Measurements from ENCODE around the gene FOXJ1. TPM values are rescaled to one million over a fixed set of nuclear protein-coding genes. Genes with fewer than 3 reads are reported as not detected.

The FOXJ1 gene
- total RNA-seq, 1 experiment from 2014 or later: 4.0 TPM

GRCh38 chr17:76095943-76096342, 45.1 kb downstream of the FOXJ1 start:
- no peak for TF ChIP-seq CTCF (conservative IDR thresholded peaks at IDR 0.05)
- Histone ChIP-seq H3K4ac (ENCODE audit: low read depth, low read length) (no peak overlapping the region), H3K18ac (ENCODE audit: insufficient read length, low read depth, low read length) (no peak overlapping the region), H2BK12ac (ENCODE audit: insufficient read length, low read depth, low read length) (no peak overlapping the region), H2BK5ac (ENCODE audit: insufficient read length, low read length) (no peak overlapping the region), H4K5ac (ENCODE audit: insufficient read length, low read depth, low read length) (no peak overlapping the region), H3K23ac (ENCODE audit: insufficient read length, low read depth, low read length) (no peak overlapping the region), H3K27me3 (ENCODE audit: insufficient read depth, low read length) (no peaks in the 10 kb centered on the region), H4K20me1 (ENCODE audit: control insufficient read depth, insufficient read depth, insufficient read length) (no peaks in the 10 kb centered on the region), H3K4me2 (ENCODE audit: insufficient read depth, insufficient read length, low read length) (no peak overlapping the region), H3K23me2 (ENCODE audit: insufficient read length, low read depth, low read length, poor library complexity, severe bottlenecking) (no peaks in the 10 kb centered on the region), H4K8ac (replicated peaks; ENCODE audit: insufficient read length, low read depth, low read length) (no peak overlapping the region), H3K9me3 (ENCODE audit: control insufficient read depth, low read depth, low read length) (no peaks in the 10 kb centered on the region), H3K9ac (ENCODE audit: extremely low read depth, insufficient read length, low read length) (no peak overlapping the region), H3K56ac (ENCODE audit: insufficient read length, low read depth, low read length) (no peak overlapping the region), H3K14ac (ENCODE audit: insufficient read depth, low read length) (no peak overlapping the region), H3K79me2 (ENCODE audit: insufficient read depth, low read length) (no peaks in the 10 kb centered on the region), H2AK5ac (ENCODE audit: insufficient read length, low read length) (no peak overlapping the region), H3K27ac (ENCODE audit: insufficient read length, low read depth, low read length) (no peak overlapping the region), H3T11ph (ENCODE audit: low read length) (no peak overlapping the region), H2BK120ac (ENCODE audit: low read depth, low read length, poor library complexity, severe bottlenecking) (no peak overlapping the region), H2AFZ (ENCODE audit: low read length) (no peak overlapping the region), H2BK20ac (ENCODE audit: low read depth, low read length, poor library complexity, severe bottlenecking) (no peak overlapping the region), H2BK15ac (ENCODE audit: low read depth, low read length) (no peak overlapping the region), H3K4me1 (ENCODE audit: insufficient read depth, low read length) (no peaks in the 10 kb centered on the region), H4K91ac (ENCODE audit: insufficient read length, low read depth, low read length) (no peak overlapping the region), H3K79me1 (ENCODE audit: insufficient read depth, low read depth, low read length, poor library complexity, severe bottlenecking) (no peaks in the 10 kb centered on the region)
- Mint-ChIP-seq H3K4me3 (no peak overlapping the region), H3K4me1 (no peaks in the 10 kb centered on the region), H3K27me3 (ENCODE audit: low read depth) (no peaks in the 10 kb centered on the region), H3K27ac (no peak overlapping the region), H3K9me3 (no peaks in the 10 kb centered on the region), H3K36me3 (ENCODE audit: insufficient read depth in 1 of 3, low read depth in 3 of 3) (peaks cover 33 to 77% (median 76%) of the 10 kb centered on the region in 3 experiments)
- WGBS (ENCODE audit: extremely low coverage, insufficient read length, low lambda C conversion rate): no CpG with 5 or more reads among the region's 13 CpGs
- no peak for DNase-seq

All from H9 (cell line).